NCI-H187 (cell line): ENCODE results near the gene ANKRD39.
"Not testable (repeated sequence)": the region's sequence is repeated elsewhere in the genome, so short reads cannot be mapped to it uniquely, and the experiment has no call there.

Experiments used
- DNase-seq, 2 experiments: peaks; one replicate each; lab custom pipeline; 2025; lab: John Stamatoyannopoulos, UW

ANKRD39 gene

GRCh38 chr2:96870626-96871255, 12.9 kb upstream of the ANKRD39 start:
- peak; percentile 28 to 61 for DNase-seq

GRCh38 chr2:96869822-96870625, 12.2 kb upstream of the ANKRD39 start, which contains the start of gene SEMA4C:
SEMA4C (minus strand) TSS chr2:96870080; CDS start chr2:96867886, 2,194 bp downstream.
- DNase-seq: no peak

DNA sequence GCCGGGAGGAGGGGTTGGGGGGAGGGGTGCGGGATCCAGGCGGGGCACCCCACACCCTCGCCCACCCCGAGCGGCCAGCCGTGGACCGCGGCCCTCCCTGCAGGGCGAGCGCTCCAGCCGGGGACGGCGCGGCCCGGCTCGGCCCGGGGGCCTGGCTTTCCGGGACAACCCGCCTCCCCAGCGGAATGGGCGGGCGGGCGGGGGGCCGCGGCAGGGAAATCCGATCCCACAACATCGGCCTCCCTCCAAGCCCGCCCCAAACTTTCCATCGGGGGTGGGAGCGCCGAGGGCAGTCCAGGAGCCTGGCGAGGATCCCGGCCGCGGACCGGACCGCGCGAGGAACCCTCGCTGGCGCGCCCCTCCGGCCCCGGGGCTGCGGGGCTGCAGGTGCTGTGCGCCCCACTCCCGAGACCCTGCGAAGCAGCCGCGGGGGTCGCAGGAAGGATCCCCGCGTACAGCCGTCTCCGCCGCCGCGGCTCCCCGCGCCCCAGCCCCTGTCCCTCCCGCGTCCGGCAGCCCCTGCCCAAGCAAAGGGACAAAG, 11.5 kb upstream of the ANKRD39 start:
- peak in 1 of 2 experiments; percentile 24 for DNase-seq

DNA sequence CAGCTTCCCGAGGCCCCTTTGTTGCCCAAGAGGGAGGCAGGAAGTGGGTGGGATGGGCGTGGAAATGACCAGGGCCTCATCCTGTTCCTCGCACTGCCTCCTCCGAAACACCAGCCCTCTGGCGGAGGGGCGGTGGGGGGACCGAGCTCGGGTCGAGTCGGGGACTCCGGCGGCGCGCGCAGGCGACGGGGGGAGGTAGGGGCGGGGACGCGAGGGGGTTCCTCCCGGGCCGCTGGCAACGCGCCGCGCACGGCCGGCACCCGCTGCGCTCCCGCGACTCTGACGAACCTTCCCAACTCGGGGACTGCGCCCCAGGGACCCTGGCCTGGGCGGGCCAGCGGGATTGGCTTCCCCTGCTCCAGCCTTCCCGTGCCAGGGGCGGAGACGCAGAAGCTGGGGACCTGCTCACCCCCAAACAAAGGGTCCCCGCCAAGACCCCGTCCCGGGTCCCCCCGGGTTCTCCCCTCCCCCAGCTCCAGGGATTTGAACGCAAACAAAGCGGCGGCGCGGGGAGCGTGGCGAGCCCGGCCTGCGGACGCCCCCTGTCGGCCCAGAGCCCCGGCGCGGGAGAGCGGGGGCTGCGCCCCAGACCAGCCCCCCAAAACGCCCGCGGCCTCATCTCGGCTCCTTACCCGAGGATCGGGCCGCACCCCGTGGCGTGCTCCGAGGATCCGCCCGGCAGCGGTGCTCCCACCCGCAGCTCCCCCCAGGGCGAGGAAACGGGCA, 10.9 kb upstream of the ANKRD39 start:
- no peak for DNase-seq

DNA sequence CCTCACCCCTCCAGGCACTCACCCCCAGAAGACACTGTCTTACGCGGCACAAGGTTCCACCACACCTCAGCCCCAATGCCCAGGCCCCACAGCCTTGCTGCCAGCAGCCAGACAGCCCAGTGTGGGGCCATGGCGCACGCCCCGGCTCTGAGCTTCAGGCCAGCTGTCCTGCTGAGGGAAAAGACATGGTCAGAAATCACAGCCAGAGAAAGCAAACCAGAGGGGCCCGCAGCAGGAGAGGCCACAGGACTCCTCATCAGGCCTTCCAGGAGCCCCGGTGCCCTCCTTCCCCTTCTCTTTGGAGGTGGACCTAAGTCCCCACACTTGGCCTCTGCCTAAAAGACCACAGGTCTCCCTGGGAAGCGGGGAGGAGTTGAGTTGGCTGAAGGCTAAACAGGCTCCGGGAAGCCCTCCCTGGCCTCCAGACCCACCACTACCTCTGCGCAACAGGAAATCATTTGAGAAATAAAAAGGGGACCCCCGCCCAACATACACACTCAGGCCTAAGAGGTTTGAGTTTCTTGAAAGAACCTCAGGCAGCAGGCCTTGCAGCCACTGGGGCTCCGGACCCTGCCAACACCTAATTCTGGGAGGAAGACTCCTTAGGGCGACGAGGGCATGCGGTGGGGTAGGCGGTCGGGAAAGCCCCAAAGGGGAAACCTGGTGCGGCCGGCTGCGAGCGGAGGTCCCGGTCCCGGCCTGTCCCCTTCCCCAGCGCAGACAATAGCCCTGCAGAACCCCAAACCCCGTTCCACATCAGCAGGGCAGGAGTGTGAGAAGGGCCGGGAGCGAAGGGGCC, 10.1 kb upstream of the ANKRD39 start:
- DNase-seq: no peak

GRCh38 chr2:96866986-96867755, 9.4 kb upstream of the ANKRD39 start:
- no peak for DNase-seq

DNA sequence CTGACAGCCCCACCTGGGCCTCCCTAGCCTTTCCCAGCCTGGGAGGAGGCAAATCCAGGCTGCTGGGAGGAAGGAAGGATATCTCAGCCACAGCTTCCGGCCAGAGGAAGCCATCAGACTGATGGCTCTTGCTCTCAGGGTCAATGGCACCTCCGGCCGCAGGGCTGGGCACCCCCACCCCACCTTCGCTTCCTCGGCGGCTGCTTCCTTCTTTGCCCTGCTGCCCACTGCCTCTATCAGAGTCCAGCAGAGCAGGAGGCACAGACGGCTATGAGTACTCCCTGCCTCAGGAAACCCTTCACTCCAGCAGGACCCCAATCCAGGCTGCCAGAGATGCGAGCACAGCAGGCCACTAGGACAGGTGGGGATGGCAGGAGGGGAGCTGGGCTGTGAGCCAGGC, 8.8 kb upstream of the ANKRD39 start:
- DNase-seq: no peak

GRCh38 chr2:96866149-96866548, 8.3 kb upstream of the ANKRD39 start:
- DNase-seq: no peak

DNA sequence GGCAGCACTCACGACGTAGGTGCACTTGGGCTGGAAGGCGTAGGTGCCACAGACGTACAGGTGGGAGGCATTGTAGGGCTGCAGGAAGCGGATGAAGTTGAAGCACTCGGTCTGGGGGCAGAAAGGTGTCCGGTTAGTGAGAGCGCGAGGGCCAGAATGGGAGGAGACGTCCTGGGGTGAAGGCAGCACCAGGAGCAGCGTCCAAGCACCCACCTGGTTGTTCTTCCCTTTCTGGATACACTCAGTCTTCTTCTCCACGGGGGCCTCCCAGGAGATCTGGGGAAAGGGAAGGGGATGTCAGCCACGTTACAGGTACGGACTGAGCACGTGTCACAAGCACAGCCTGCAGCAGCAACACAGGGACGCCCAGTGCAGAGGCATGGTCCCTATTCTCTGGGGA, 7.8 kb upstream of the ANKRD39 start:
- no peak for DNase-seq

GRCh38 chr2:96864343-96865091, 6.7 kb upstream of the ANKRD39 start:
- DNase-seq: no peak

- DNase-seq: no peak
Measured at GRCh38 chr2:96863575-96864342, 5.9 kb upstream of the ANKRD39 start.

GRCh38 chr2:96863056-96863455, 5.2 kb upstream of the ANKRD39 start:
- not testable (repeated sequence) for DNase-seq

DNA sequence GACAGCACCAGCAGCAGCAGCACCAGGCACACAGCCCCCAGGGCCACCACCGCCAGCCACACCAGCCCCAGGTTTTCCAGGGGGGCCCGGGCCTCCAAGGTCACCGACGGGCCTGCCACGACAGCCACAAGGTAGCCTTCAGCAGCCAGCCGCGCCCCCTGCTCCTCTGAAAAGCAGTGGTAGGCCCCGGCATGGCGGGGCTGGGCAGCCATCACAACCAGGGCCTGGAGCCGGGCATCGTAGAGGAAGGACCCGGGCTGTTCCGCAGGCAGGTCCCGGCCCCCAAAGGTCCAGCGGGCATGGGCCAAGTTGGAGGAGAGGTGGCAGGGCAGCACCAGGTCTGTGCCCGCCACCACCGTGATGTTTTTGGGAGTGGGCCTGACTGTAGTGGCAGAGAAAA, 3.3 kb upstream of the ANKRD39 start:
- DNase-seq: no peak

- DNase-seq: no peak
Measured at GRCh38 chr2:96860065-96861029, 2.5 kb upstream of the ANKRD39 start.

- no peak for DNase-seq
Measured at GRCh38 chr2:96859681-96860064, 1.9 kb upstream of the ANKRD39 start.

DNA sequence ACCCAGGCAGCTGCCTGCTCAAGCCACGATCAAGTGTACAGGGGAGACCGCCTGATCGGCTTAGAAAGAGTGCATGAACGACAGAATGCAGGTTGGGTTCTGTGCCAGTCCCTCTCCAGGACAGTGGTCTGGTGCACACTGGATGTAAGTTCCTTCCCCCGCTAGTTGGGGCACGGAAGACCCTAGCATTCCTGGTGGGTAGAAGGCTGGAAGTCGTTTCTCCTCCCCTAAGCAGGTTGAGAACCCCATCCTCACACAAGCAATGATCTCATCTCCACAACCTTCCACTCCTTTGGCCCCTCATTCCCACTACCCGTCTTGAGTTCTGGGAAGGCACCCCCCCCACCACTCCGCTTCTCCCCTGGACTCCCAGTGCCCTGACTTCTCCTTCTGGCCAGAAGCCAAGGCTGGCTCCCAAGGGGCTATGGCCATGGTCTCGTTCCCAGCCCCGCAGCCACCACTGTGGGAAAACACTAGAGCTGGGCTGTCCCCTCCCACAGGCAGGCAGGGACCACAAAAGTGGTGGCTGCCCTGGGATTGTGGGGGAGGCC, 1.4 kb upstream of the ANKRD39 start:
- DNase-seq: no peak

- peak in 1 of 2 experiments; percentile 16 for DNase-seq
Measured at GRCh38 chr2:96856776-96857666, 795 bp downstream of the ANKRD39 start.
